Thoracic aorta endothelial cell (primary cell): ENCODE results near the gene GRIK1. TPM values are rescaled to one million over a fixed set of nuclear protein-coding genes. Genes with fewer than 3 reads are reported as not detected.

Source experiments
- total RNA-seq: library from RNA; depleted of rRNA; stranded (reverse); fragments of >200 nt; gene quantifications from 2 replicates; pipeline ENCODE4 v1.2.3, GENCODE V29; 2012

Gene GRIK1
- not detected in 2 replicates for total RNA-seq

GRCh38 chr21:29939924-29940275 lies at the start of gene GRIK1:
Gene GRIK1, minus strand, starts transcription at chr21:29939996.

Other genes with a start within 250 kb of the GRIK1 start
- gene CLDN17, start 226.8 kb upstream of the GRIK1 start, total RNA-seq, result not detected in 2 replicates